Hepatocyte (in vitro differentiated cells): ENCODE measurements around the gene TCF7L1.

Experiments used
- CTCF ChIP-seq: fragments of 200-600 bp; sonication (generic); IDR thresholded peaks from 2 replicates; pipeline ENCODE4 v1.5.1; 2016; ENCODE audit warnings: antibody characterized with exemption, mild to moderate bottlenecking; ENCODE audit not compliant: poor library complexity
- EZH2phosphoT487 ChIP-seq: fragments of 200-600 bp; sonication (generic); IDR thresholded peaks from one replicate; pipeline ENCODE4 v1.6.1; 2018; ENCODE audit warnings: antibody characterized with exemption, mild to moderate bottlenecking, low read depth, moderate library complexity; ENCODE audit not compliant: unreplicated experiment, severe bottlenecking

- TF ChIP-seq CTCF (no peak), EZH2phosphoT487 (no peak)
Observed at GRCh38 chr2:85089585-85089984, 43.6 kb upstream of the TCF7L1 start.
